Breast epithelium (tissue), 3 donors: ENCODE data around the gene FLAD1.

Experiments
- CTCF ChIP-seq, 3 donors: fragments of 450-650 bp; IDR thresholded peaks; one replicate each; pipeline ENCODE4 v1.5.1; 2016 to 2017; ENCODE audit warnings: antibody characterized with exemption in 3 of 3, mild to moderate bottlenecking in 3 of 3, moderate library complexity in 3 of 3
- POLR2A ChIP-seq: fragments of 450-650 bp; IDR thresholded peaks from one replicate; pipeline ENCODE4 v1.6.1; 2016; ENCODE audit warnings: antibody characterized with exemption, mild to moderate bottlenecking, moderate library complexity
- POLR2AphosphoS5 ChIP-seq, 3 donors: sonication (generic); formaldehyde crosslinking; IDR thresholded peaks; one replicate each; pipeline ENCODE4 v1.6.1; 2017; ENCODE audit warnings: antibody characterized with exemption in 3 of 3

- no peak for TF ChIP-seq CTCF (IDR thresholded peaks at IDR 0.05)
- TF ChIP-seq POLR2A = no peak
- no peak for TF ChIP-seq POLR2AphosphoS5 (IDR thresholded peaks at IDR 0.05)
Observed at GRCh38 chr1:154968731-154969130, 14.4 kb upstream of the FLAD1 start.
